ENCODE data around the gene EIF2D. TPM values are rescaled to one million over a fixed set of nuclear protein-coding genes. Genes with fewer than 3 reads are reported as not detected.

EIF2D gene
- total and polyA plus RNA-seq, 2 of the 8 experiments (the other 6 are each of a cell fraction or from before 2014, with no cell fraction given): 36.1 to 37.1 TPM

GRCh38 chr1:206582537-206582936, 29.7 kb downstream of the EIF2D start:
- POLR2A ChIA-PET (ENCODE audit: partially characterized antibody): interaction anchor here (1.3 kb wide), 1 partner anchor 18 kb away, joined by 4 read pairs; no protein-coding TSS in a partner anchor
- Histone ChIP-seq H3K27ac (ENCODE audit: low read depth, low read length) (no peak overlapping the region), H4K8ac (ENCODE audit: extremely low read depth, insufficient read depth, low read length) (no peak overlapping the region), H3K56ac (replicated peaks; ENCODE audit: insufficient read length, low read depth, low read length) (no peak overlapping the region), H2AFZ (ENCODE audit: low read length) (no peak overlapping the region), H2AK5ac (ENCODE audit: low read depth, low read length) (no peak overlapping the region), H3K23me2 (ENCODE audit: low read depth, low read length) (no peaks in the 10 kb centered on the region), H3K36me3 (ENCODE audit: control insufficient read depth in 2 of 4, insufficient read depth in 4 of 4, low read length in 3 of 4) (no peaks in the 10 kb centered on the region; a peak in 1 of 8 replicates), H3K79me2 (ENCODE audit: control insufficient read depth in 1 of 2, insufficient read depth in 2 of 2, low read length in 2 of 2) (no peaks in the 10 kb centered on the region), H3K23ac (ENCODE audit: insufficient read length) (no peak overlapping the region), H4K20me1 (replicated peaks in 1 of 2; ENCODE audit: control insufficient read depth in 1 of 2, insufficient read depth in 2 of 2, low read length in 2 of 2) (no peaks in the 10 kb centered on the region), H3K9me3 (ENCODE audit: insufficient read depth in 2 of 2, low read depth in 1 of 2, low read length in 1 of 2) (no peaks in the 10 kb centered on the region), H3K18ac (ENCODE audit: extremely low read depth, low read length) (no peak overlapping the region), H2BK12ac (ENCODE audit: low read depth, low read length) (no peak overlapping the region), H3K4ac (replicated peaks; ENCODE audit: insufficient read length, low read depth, low read length) (no peak overlapping the region), H4K91ac (replicated peaks; ENCODE audit: insufficient read length, low read length) (no peak overlapping the region), H3K4me3 (ENCODE audit: extremely low read depth in 1 of 4, insufficient read depth in 2 of 4, low read depth in 3 of 4, low read length in 4 of 4) (no peak overlapping the region), H3K4me2 (ENCODE audit: insufficient read depth in 1 of 2, low read depth in 2 of 2, low read length in 2 of 2) (no peak overlapping the region), H3K4me1 (replicated peaks in 1 of 4; ENCODE audit: control insufficient read depth in 3 of 4, insufficient read depth in 4 of 4, low read length in 3 of 4) (no peaks in the 10 kb centered on the region), H2BK20ac (ENCODE audit: low read length) (no peak overlapping the region), H4K5ac (ENCODE audit: insufficient read length, low read depth, low read length) (no peak overlapping the region), H2BK5ac (ENCODE audit: low read depth, low read length) (no peak overlapping the region), H2BK120ac (replicated peaks; ENCODE audit: low read depth, low read length) (no peak overlapping the region), H3K9ac (replicated peaks in 1 of 4; ENCODE audit: extremely low read depth in 1 of 4, low read depth in 3 of 4, low read length in 3 of 4) (no peak overlapping the region), H2BK15ac (ENCODE audit: low read length) (no peak overlapping the region), H3K14ac (ENCODE audit: insufficient read length) (no peak overlapping the region), H3K27me3 (replicated peaks in 1 of 4; ENCODE audit: control insufficient read depth in 3 of 4, extremely low read depth in 1 of 4, insufficient read depth in 3 of 4, low read length in 3 of 4) (no peaks in the 10 kb centered on the region), H3K79me1 (ENCODE audit: low read depth, low read length) (no peaks in the 10 kb centered on the region)
- WGBS, 2 experiments (ENCODE audit: extremely low coverage in 1 of 2, insufficient coverage in 1 of 2, insufficient read length in 1 of 2, insufficient replicate concordance in 2 of 2, low coverage in 1 of 2, low lambda C conversion rate in 2 of 2, missing lambda C conversion rate in 1 of 2): 87% methylated on average over 5 of the region's 5 CpGs; no CpG with 5 or more reads in 1 of the 2 experiments
- FAIRE-seq: no peak
- no peak for DNase-seq (ENCODE audit: low read depth in 1 of 2, low spot score in 2 of 2)
- CTCF ChIA-PET (ENCODE audit: partially characterized antibody): interaction anchor here (0.8 to 16.9 kb wide), 24 partner anchors 7 to 137 kb away, joined by 3 to 298 read pairs (median 12); partner anchors contain the start of gene RASSF5
- TF ChIP-seq CHD1 (IDR thresholded peaks at IDR 0.05; ENCODE audit: low read depth, low read length) (no peak), HDAC6 (IDR thresholded peaks at IDR 0.05; ENCODE audit: low read depth, low read length) (no peak), MAX (IDR thresholded peaks at IDR 0.05) (no peak), SIX5 (IDR thresholded peaks at IDR 0.05; ENCODE audit: low read depth, low read length) (no peak), BACH1 (IDR thresholded peaks at IDR 0.05; ENCODE audit: low read length) (no peak), RAD21 (IDR thresholded peaks at IDR 0.05 in 1 of 2, conservative IDR thresholded peaks at IDR 0.05 in 1 of 2; ENCODE audit: low read depth in 2 of 2, low read length in 2 of 2) (no peak), CEBPB (IDR thresholded peaks at IDR 0.05; ENCODE audit: low read depth, low read length) (no peak)

Measured in H1 (cell line).